Endothelial cell of umbilical vein (primary cell): ENCODE results near the gene ADAMTS17. TPM values are rescaled to one million over a fixed set of nuclear protein-coding genes. Genes with fewer than 3 reads are reported as not detected.

ENCODE experiments used
- BruUV-seq: library from RNA; stranded (reverse); fragments of 400-500 nt; replicated peaks from 2 replicates; lab custom pipeline; 2021; lab: Mats Ljungman, UMichigan
- CTCF ChIA-PET: fragments of 300-600, 350-600 bp; sonication (Branson Sonifier 250); formaldehyde crosslinking; loops from one replicate; lab custom pipeline; 2021; ENCODE audit warnings: antibody characterized with exemption, inconsistent platforms; lab: Charles Lee
- POLR2A ChIA-PET: fragments of 300-600, 350-600 bp; sonication (Branson Sonifier 250); formaldehyde crosslinking; loops from one replicate; lab custom pipeline; 2021; ENCODE audit warnings: antibody characterized with exemption, inconsistent platforms; lab: Charles Lee
- DNase-seq: peaks from one replicate; pipeline ENCODE4 v3.0.0-alpha.2; 2011; ENCODE audit warnings: low read depth, low spot score
- FAIRE-seq: peaks from 2 replicates; lab custom pipeline; 2011; peaks lifted over from hg19 to GRCh38; lab: Jason Lieb, UNC
- H2AFZ ChIP-seq: 2 replicates; pipeline ENCODE4 v1.6.0; 2012; ENCODE audit warnings: low read depth, low read length, control low read depth, inconsistent platforms
- H3K27ac ChIP-seq: 2 replicates; pipeline ENCODE4 v1.5.1; 2011; ENCODE audit warnings: low read depth, mild to moderate bottlenecking, control low read depth, low read length, moderate library complexity; ENCODE audit not compliant: insufficient read depth
- H3K27me3 ChIP-seq, 2 experiments: 2 replicates each; pipeline versions ENCODE4 v1.6.0 to v1.6.1; 2011; ENCODE audit warnings: low read length in 2 of 2, mixed read lengths in 1 of 2; ENCODE audit not compliant: control insufficient read depth in 2 of 2, insufficient read depth in 2 of 2
- H3K36me3 ChIP-seq, 2 experiments: 2 replicates in 1 of 2; 3 replicates in 1 of 2; pipeline ENCODE4 v1.5.1; 2011; ENCODE audit warnings: low read length in 2 of 2, mild to moderate bottlenecking in 1 of 2, moderate library complexity in 1 of 2; ENCODE audit not compliant: control insufficient read depth in 2 of 2, insufficient read depth in 2 of 2; ENCODE audit errors: extremely low read depth in 1 of 2
- H3K4me1 ChIP-seq: 3 replicates; pipeline ENCODE4 v1.5.1; 2011; ENCODE audit warnings: mild to moderate bottlenecking, low read length; ENCODE audit not compliant: control insufficient read depth, insufficient read depth; ENCODE audit errors: extremely low read depth
- H3K4me2 ChIP-seq: 2 replicates; pipeline ENCODE4 v1.6.1; 2011; ENCODE audit warnings: low read length, control low read depth, mixed read lengths; ENCODE audit not compliant: insufficient read depth
- H3K4me3 ChIP-seq, 3 experiments: fragments of 200-600 bp in 1 of 3; sonication (generic), shearing (Covaris generic) in 1 of 3; replicated peaks in 1 of 3; 2 replicates each; pipeline ENCODE4 v1.5.1; 2011 to 2016; ENCODE audit warnings: control low read depth in 3 of 3, low read length in 3 of 3, mild to moderate bottlenecking in 2 of 3, inconsistent platforms in 1 of 3, low read depth in 1 of 3, moderate library complexity in 1 of 3; ENCODE audit not compliant: insufficient read depth in 1 of 3
- H3K79me2 ChIP-seq: 2 replicates; pipeline ENCODE4 v1.6.0; 2012; ENCODE audit warnings: low read length, inconsistent platforms; ENCODE audit not compliant: control insufficient read depth, insufficient read depth
- H3K9ac ChIP-seq: replicated peaks from 2 replicates; pipeline ENCODE3; 2011; ENCODE audit warnings: low read length, control low read depth; ENCODE audit not compliant: insufficient read depth; ENCODE audit errors: extremely low read depth
- H3K9me1 ChIP-seq: replicated peaks from 3 replicates; pipeline ENCODE4 v1.6.0; 2011; ENCODE audit warnings: mild to moderate bottlenecking, low read length; ENCODE audit not compliant: control insufficient read depth, insufficient read depth; ENCODE audit errors: extremely low read depth
- H3K9me3 ChIP-seq: replicated peaks from 2 replicates; pipeline ENCODE4 v1.5.1; 2012; ENCODE audit warnings: low read length, inconsistent platforms; ENCODE audit not compliant: control insufficient read depth, insufficient read depth
- H4K20me1 ChIP-seq: replicated peaks from 2 replicates; pipeline ENCODE3; 2011; ENCODE audit warnings: mild to moderate bottlenecking, low read length; ENCODE audit not compliant: control insufficient read depth, insufficient read depth; ENCODE audit errors: extremely low read depth
- FOS ChIP-seq: IDR thresholded peaks from 2 replicates; pipeline ENCODE4 v1.6.1; 2011; ENCODE audit warnings: mild to moderate bottlenecking, low read length, moderate library complexity, borderline replicate concordance; ENCODE audit not compliant: insufficient read depth
- GATA2 ChIP-seq: IDR thresholded peaks from 2 replicates; pipeline ENCODE4 v1.7.0; 2011; ENCODE audit warnings: low read depth, mild to moderate bottlenecking, moderate library complexity, mixed read lengths, low read length; ENCODE audit not compliant: insufficient read length, insufficient read depth
- MAX ChIP-seq: IDR thresholded peaks from 2 replicates; pipeline ENCODE4 v1.6.1; 2011; ENCODE audit not compliant: insufficient read depth, insufficient read length
- MYC ChIP-seq: IDR thresholded peaks from one replicate; pipeline ENCODE4 v1.6.1; 2011; ENCODE audit warnings: mild to moderate bottlenecking, low read depth, low read length
- POLR2A ChIP-seq: IDR thresholded peaks from 2 replicates; pipeline ENCODE4 v1.6.1; 2012; ENCODE audit warnings: low read depth, mild to moderate bottlenecking, control low read depth, low read length
- POLR2AphosphoS5 ChIP-seq: IDR thresholded peaks from 2 replicates; pipeline ENCODE4 v1.6.1; 2012; ENCODE audit warnings: low read depth, mild to moderate bottlenecking, control low read depth, low read length, moderate library complexity; ENCODE audit not compliant: insufficient read depth
- dilution Hi-C: fragments of 300-500 bp; cut with MboI; formaldehyde crosslinking; loops from one replicate; pipeline ENCODE4 v1.15.0; 2019; ENCODE audit warnings: low sequenced_read_pairs; ENCODE audit not compliant: extremely low pct_ligation_motif_present
- intact Hi-C: fragments of 100-400 bp; cut with micrococcal nuclease; formaldehyde crosslinking; loops from one replicate; pipeline ENCODE4 v1.10.0; 2022
- polyA plus RNA-seq, 4 experiments: library from polyadenylated mRNA; depleted of rRNA in 3 of 4; stranded (reverse) in 3 of 4; unstranded in 1 of 4; fragments of >200 nt; gene quantifications; 2 replicates each; pipeline versions ENCODE4 v1.2.1 to v1.2.3, GENCODE V29; 2011 to 2012; ENCODE audit warnings: missing spikeins in 1 of 4
- total RNA-seq: library from RNA; stranded (reverse); gene quantifications from 2 replicates; pipeline ENCODE4 v1.2.3, GENCODE V29; 2021
- TF ChIP-seq, protein P1 (sequence below), 2 donors: IDR thresholded peaks; 1 replicate in 1 of 2; 2 replicates in 1 of 2; pipeline ENCODE4 v1.5.1; 2011; ENCODE audit warnings: low read length in 2 of 2, mild to moderate bottlenecking in 2 of 2, moderate library complexity in 2 of 2, control low read depth in 1 of 2, inconsistent platforms in 1 of 2, low read depth in 1 of 2; ENCODE audit not compliant: insufficient read depth in 1 of 2; ENCODE audit errors: extremely low read depth in 1 of 2

The ADAMTS17 gene
- total and polyA plus RNA-seq, 2 donors (not counting 3 experiments of a cell fraction or from before 2014, with no cell fraction given) = 0.12 TPM; not detected in 1

- DNase-seq (no peak), FAIRE-seq (no peak)
- H3K4me2 ChIP-seq = no peak overlapping the region
- no peaks in the 10 kb centered on the region for H3K36me3 ChIP-seq
- no peaks in the 10 kb centered on the region for H4K20me1 ChIP-seq
- H3K79me2 ChIP-seq = no peaks in the 10 kb centered on the region
- no peaks in the 10 kb centered on the region for H3K9me1 ChIP-seq
- POLR2A ChIA-PET = no interaction called here
- CTCF ChIA-PET = interaction anchor here (1.0 to 1.3 kb wide), 2 partner anchors 182 to 418 kb away, joined by 3 to 4 read pairs; no protein-coding TSS in a partner anchor
- intact Hi-C loops = loop anchor here (2.0 kb wide), 1 partner anchor 111 kb away; no protein-coding TSS in a partner anchor
- BruUV-seq = no TSS peak
- dilution Hi-C loops = no loop called here
- no peaks in the 10 kb centered on the region for H3K9me3 ChIP-seq
- TF ChIP-seq POLR2A = no peak
- no peak for TF ChIP-seq FOS
- TF ChIP-seq MAX = no peak
- no peak for TF ChIP-seq GATA2
- TF ChIP-seq, protein P1, sequence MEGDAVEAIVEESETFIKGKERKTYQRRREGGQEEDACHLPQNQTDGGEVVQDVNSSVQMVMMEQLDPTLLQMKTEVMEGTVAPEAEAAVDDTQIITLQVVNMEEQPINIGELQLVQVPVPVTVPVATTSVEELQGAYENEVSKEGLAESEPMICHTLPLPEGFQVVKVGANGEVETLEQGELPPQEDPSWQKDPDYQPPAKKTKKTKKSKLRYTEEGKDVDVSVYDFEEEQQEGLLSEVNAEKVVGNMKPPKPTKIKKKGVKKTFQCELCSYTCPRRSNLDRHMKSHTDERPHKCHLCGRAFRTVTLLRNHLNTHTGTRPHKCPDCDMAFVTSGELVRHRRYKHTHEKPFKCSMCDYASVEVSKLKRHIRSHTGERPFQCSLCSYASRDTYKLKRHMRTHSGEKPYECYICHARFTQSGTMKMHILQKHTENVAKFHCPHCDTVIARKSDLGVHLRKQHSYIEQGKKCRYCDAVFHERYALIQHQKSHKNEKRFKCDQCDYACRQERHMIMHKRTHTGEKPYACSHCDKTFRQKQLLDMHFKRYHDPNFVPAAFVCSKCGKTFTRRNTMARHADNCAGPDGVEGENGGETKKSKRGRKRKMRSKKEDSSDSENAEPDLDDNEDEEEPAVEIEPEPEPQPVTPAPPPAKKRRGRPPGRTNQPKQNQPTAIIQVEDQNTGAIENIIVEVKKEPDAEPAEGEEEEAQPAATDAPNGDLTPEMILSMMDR (IDR thresholded peaks at IDR 0.05; ENCODE audit: extremely low read depth in 1 of 2, insufficient read depth in 1 of 2, low read depth in 1 of 2, low read length in 2 of 2) = no peak
- TF ChIP-seq MYC = no peak
- no peak for TF ChIP-seq POLR2AphosphoS5
- H3K9ac ChIP-seq = no peak overlapping the region
- H3K4me1 ChIP-seq = peaks cover 5% of the 10 kb centered on the region
- H3K27ac ChIP-seq = no peak overlapping the region
- no peak overlapping the region for H2AFZ ChIP-seq
- H3K27me3 ChIP-seq = peaks cover 0 to 3% of the 10 kb centered on the region in 2 experiments
- no peak overlapping the region for H3K4me3 ChIP-seq
These were observed 409.8 kb downstream of the ADAMTS17 start for GRCh38 chr15:99931703-99932603.
